GM19025 (cell line): ENCODE measurements around the gene CRIP2.

Experiments
- ATAC-seq: cut with Tn5 transposase; IDR thresholded peaks from one replicate; pipeline ENCODE4 v1.9.1; 2021; ENCODE audit warnings: mild to moderate bottlenecking, low read depth, moderate library complexity; ENCODE audit not compliant: unreplicated experiment

Gene CRIP2

GRCh38 chr14:105495990-105496830 lies 21.6 kb downstream of the CRIP2 start:
- ATAC-seq, result no peak

- ATAC-seq, result no peak
Measured at GRCh38 chr14:105496831-105497591, 22.4 kb downstream of the CRIP2 start.

GRCh38 chr14:105497671-105498429 lies 23.2 kb downstream of the CRIP2 start:
- ATAC-seq, result no peak

DNA sequence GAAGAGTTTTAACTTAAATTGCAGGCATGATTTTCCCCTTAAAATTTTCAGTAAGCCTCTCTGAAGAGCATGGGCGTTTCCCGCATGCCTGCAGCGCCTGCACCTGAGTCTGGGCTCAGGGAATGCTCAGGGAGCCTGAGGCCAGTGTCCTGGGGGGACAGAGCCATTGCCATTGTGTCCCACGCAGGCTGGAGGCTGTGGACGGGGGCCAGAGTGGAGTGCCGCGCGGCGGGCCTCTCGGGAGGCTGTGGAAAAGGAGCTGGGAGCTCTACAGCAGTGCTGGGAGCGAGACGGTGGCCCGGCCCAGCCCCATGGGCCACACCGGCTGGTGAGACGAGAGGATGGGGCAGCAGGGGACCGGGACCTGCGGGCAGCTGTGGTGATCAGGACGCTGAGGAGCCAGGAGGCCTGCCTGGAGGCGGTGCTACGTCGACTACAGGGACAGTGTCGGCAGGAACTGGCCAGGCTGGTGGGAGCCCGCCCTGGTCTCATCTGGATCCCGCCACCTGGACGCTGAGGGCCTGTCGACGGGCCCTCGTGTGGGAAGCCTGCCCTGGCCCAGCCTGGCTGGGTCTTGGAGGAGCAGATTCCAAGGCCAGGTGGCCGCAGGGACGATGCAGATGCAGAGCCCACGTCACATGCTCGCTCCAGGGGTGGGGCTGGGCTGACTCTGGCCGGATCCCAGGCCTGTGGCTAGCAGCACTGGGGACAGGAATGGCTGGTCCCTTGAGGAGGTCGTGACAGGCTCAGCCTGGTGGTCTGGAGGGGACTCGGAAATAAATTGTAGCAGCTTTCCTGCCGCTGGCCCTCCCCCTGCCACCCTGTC lies 24.0 kb downstream of the CRIP2 start:
- no peak for ATAC-seq

- ATAC-seq, result no peak
Measured at GRCh38 chr14:105499256-105500035, 24.8 kb downstream of the CRIP2 start.

DNA sequence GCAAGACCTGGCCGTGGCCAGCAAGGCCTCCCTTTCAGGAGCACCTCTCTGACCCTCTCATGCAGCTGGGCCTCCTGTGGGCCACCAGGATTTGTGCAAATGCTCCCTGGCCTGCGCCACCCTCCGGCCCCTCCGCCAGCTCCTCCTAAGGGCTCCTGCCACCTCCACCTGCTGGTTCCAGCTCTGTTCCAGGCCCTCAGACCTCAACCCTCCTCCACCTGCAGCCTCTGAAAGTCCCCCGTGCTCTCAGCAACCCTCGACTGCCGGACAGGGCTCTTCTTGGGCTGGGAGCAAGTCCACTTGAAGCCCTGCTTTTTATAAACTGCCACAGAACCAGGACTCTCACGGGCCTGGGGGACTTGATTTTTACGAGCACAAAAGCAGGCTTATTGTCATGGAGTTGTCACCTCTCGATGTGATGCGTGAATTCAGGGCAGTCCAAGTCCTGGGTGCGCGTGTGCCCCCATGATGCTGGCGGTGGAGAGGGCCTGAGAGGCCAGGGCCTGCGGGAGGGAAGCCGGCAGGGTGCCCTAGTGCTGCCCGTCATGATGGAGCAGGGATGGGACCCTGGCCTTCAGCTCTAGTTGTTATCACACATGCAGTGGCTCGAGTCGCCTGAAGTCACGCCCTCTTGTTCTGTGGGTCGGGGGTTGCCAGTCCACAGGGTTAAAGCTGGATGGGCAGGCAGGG lies 25.6 kb downstream of the CRIP2 start:
- no peak for ATAC-seq

DNA sequence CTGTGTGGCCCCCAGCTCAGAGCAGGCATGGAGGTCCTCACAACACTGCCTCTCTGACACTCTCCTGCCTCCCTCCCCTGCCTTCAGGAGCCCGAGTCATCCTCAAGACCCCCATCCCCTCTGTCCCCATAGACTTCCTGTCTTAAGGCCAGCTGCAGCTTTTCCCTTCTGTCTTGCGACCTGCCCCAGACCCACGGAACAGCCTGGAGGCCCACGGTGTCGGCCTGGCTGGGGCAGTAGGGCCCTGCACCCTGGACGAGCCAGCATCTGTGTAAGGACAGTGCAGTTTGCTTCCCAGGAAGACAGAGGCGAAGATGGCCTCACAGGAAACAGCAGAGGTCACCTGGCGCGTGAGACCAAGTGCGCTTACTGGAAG lies 26.1 kb downstream of the CRIP2 start:
- no peak for ATAC-seq

DNA sequence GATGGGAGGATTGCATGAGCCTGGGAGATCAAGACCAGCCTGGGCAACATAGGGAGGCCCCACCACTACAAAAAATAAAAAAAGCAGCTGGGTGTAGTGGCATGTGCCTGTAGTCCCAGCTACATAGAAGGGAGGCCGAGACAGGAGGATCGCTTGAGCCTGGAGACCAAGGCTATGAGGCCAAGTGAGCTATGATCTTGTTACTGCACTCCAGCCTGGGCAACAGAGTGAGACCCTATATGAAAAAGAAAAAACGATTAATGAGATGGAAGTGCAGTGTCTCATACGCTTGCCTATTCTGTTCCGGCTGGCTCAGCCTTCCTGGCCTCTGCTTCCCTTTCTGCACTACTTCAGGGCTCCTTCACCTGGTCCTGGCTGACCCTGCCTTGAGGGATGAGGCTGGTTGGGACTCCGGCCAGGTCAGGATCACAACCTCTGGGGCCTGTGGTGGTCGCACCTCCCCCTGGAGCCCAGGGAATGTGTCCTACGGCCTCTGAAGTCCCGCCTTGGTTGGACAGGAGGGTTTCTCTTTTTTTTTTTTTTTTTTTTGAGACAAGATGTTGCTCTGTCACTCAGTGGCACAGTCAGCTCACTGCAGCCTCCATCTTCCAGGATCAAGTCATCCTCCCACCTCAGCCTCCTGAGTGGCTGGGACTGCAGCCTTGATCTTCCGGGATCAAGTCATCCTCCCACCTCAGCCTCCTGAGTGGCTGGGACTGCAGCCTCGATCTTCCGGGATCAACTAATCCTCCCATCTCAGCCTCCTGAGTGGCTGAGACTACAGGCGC lies 27.1 kb downstream of the CRIP2 start:
- no peak for ATAC-seq

DNA sequence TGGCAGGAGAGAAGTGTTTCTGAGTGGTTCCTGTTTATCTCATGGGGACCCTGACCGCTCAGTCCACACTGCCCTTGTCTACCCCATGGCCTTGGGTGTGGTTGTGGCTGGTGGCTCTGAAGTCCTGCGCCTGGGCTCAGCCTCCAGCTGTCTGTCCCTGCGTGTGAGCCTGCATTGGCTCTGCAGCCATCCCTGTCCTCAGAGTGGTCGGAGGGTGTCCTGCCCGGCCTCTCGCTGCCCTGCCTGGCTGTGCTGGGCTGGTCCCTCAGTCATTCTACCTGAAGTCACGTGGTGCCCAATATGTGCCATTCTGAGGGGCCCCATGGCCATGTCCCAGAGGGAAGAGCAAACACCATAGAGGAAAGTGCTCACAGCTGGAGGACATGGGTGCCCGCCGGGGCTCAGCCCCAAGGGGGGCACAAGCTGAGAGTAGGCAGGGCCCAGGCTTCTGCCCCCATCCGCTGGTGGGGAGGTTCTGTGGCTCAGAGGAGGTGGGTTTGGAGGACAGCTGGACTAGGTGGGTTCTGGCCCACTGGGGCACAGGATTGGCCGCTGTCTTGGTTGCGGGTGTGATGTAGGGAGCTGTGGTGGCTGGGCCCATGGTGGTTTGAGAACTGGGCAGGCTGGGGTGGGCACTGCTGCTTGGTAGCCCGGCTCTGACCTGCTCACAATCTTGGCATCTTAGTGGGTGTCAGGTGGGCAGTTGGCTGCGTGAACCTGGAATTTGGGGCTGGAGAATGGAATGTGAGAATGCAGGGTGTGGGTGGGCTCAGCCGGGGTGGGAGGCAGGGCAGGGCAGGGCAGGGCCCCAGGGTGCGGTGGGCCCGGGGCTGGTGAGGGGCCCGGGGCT lies 28.1 kb downstream of the CRIP2 start:
- no peak for ATAC-seq

DNA sequence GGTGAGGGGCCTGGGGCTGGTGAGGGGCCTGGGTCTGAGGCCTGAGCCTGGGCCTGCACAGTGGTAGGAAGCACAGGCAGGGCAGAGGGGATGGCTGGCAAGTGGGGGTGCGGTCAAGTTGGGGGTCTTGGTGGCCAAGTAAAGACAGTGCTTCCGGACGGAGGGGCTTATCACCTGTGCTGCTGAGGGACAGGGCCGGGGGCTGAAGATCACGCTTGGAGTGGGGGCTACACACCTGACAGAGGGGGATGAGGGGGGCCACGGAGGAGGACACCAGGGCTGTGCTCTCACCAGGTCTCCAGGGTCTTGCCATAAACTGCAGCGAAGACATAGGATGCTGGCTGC lies 28.6 kb downstream of the CRIP2 start:
- no peak for ATAC-seq

- no peak for ATAC-seq
Measured at GRCh38 chr14:105503935-105504692, 29.5 kb downstream of the CRIP2 start.

GRCh38 chr14:105505101-105505500 lies 30.5 kb downstream of the CRIP2 start:
- ATAC-seq, result no peak

GRCh38 chr14:105507247-105507646 lies 32.6 kb downstream of the CRIP2 start:
- no peak for ATAC-seq

DNA sequence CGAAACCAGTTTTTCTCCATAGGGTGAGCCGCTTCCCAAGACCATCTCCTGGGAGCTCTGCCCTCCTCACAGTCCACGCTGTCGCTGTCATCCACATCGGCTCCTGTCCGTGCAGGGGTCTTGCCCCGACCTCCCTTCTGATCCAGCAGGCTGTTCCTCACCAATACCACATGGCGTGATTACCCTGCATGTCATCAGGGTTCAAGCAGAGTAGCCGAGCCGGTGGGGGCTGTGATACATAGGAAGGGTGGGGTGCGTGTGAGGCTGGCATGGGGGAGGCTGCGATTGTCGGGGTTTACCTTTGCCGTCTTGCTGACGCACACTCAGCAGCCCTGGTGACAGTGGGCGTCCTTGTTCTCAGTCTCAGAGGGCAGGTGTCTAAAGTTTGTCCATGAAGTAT lies 33.4 kb downstream of the CRIP2 start:
- no peak for ATAC-seq

GRCh38 chr14:105508601-105509000 lies 34.0 kb downstream of the CRIP2 start:
- no peak for ATAC-seq

DNA sequence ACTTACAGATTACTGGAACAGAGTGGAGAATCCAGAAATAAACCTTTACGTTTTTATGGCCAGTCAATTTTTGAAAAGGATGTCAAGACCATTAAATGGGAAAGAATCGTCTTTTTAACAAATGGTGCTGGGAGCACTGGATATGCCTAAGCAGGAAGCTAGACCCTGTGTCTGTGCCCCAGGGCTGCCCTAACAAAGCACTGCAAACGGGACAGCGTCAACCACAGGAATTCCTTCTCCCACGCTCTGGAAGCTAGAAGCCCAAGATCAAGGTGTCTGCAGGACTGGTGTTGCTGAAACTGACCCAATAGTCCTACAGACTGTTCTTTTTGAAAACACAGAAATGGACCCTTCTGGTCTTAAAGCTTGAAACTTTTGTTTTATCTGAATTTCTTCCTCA lies 42.5 kb downstream of the CRIP2 start:
- no peak for ATAC-seq
